Fibroblast of skin of left quadriceps (primary cell): Measurements from ENCODE around the gene PITPNM3.

Source experiments
- DNase-seq, 2 experiments: peaks; one replicate each; pipeline ENCODE4 v3.0.0-alpha.2; 2013; ENCODE audit warnings: low read depth in 2 of 2

The PITPNM3 gene

GRCh38 chr17:6480303-6480675 is 76.1 kb downstream of the PITPNM3 start:
- no peak for DNase-seq

- DNase-seq, result no peak
Observed at GRCh38 chr17:6479622-6480302, 76.6 kb downstream of the PITPNM3 start.

- DNase-seq, result no peak
Observed at GRCh38 chr17:6478486-6478885, 77.9 kb downstream of the PITPNM3 start.

GRCh38 chr17:6477831-6478383 is 78.4 kb downstream of the PITPNM3 start:
- no peak for DNase-seq

- DNase-seq, result no peak
Observed at GRCh38 chr17:6476810-6477179, 79.6 kb downstream of the PITPNM3 start.

- no peak for DNase-seq
Observed at GRCh38 chr17:6476076-6476809, 80.1 kb downstream of the PITPNM3 start.

GRCh38 chr17:6475411-6475810 is 80.9 kb downstream of the PITPNM3 start:
- no peak for DNase-seq

GRCh38 chr17:6474906-6475305 is 81.4 kb downstream of the PITPNM3 start:
- no peak for DNase-seq

GRCh38 chr17:6474376-6474775 is 82.0 kb downstream of the PITPNM3 start:
- DNase-seq, result no peak

GRCh38 chr17:6473128-6473767 is 83.1 kb downstream of the PITPNM3 start:
- peak; percentile 26 to 29 for DNase-seq

GRCh38 chr17:6472517-6472916 is 83.8 kb downstream of the PITPNM3 start:
- no peak for DNase-seq

- DNase-seq, result peak; percentile 21 to 22
Observed at GRCh38 chr17:6471531-6472465, 84.6 kb downstream of the PITPNM3 start.

- no peak for DNase-seq
Observed at GRCh38 chr17:6470751-6471521, 85.4 kb downstream of the PITPNM3 start.

- DNase-seq, result no peak
Observed at GRCh38 chr17:6470146-6470718, 86.1 kb downstream of the PITPNM3 start.

- DNase-seq, result no peak
Observed at GRCh38 chr17:6468051-6468790, 88.1 kb downstream of the PITPNM3 start.

GRCh38 chr17:6467567-6467966 is 88.8 kb downstream of the PITPNM3 start:
- no peak for DNase-seq

GRCh38 chr17:6465206-6466003 is 91.0 kb downstream of the PITPNM3 start:
- DNase-seq, result no peak

- DNase-seq, result no peak
Observed at GRCh38 chr17:6464446-6465041, 91.8 kb downstream of the PITPNM3 start.
